NCI-H2107 treated with DMSO at 0.1 percent for 48 hours (cell line): ENCODE data around the gene MAPK4.

Source experiments
- DNase-seq: peaks from one replicate; lab custom pipeline; 2025; ENCODE audit not compliant: unreplicated experiment; lab: John Stamatoyannopoulos, UW

MAPK4 gene

DNA sequence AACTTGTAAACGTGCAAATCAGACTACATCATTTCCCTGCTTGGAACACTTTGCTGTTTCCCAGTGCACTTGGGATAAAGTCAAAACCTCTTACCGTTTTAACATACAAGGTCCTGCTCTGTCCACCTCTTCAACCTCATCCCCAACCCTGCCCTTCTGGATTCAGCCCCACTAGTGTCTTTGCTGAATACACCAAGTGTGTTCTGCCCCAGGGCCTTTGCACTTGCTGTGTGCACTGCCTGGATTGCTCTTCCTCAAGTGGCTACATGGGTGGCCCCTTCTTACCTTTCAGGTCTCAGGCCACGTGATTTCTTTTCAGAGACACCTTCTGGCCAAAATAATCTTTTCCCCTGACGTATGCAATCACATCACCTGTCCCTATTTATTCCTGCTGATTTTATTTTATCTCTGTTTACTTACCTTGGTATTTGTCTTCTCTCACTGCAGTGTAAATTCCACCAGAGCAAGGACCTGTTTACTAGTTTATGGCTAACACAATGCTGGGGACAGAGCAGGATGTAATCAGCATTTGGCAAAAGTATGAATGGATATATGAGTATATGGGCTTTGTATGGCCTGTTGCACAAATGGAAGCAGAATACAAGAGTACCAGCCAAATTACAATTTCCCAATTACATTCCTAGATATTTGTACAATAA is 63.9 kb downstream of the MAPK4 start:
- no peak for DNase-seq

DNA sequence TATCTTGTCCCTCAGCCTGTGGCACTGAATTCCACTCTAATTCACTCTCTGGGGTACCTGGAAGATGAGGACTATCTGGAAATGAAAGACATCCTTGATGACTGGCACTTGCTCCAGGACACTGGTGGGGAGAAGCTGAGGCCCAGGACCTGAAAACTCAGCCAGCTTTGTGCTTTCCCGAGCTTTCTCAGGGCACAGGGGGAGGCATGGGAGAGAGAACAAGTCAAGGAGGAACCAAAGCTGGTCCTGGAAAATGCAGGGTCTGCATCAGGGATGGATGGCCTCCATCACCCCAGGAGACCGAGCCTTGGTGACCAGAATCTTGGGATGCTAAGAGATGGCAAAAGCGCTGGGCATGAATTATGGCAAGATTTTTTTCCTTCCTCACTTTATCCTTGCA is 65.1 kb downstream of the MAPK4 start:
- DNase-seq: no peak

- no peak for DNase-seq
Observed at GRCh38 chr18:50626317-50626716, 66.4 kb downstream of the MAPK4 start.

- DNase-seq: no peak
Observed at GRCh38 chr18:50627594-50628532, 68.0 kb downstream of the MAPK4 start.

GRCh38 chr18:50628533-50628905 is 68.6 kb downstream of the MAPK4 start:
- DNase-seq: no peak

GRCh38 chr18:50629148-50629631 is 69.3 kb downstream of the MAPK4 start:
- DNase-seq: peak; percentile 98

GRCh38 chr18:50630895-50631294 is 71.0 kb downstream of the MAPK4 start:
- no peak for DNase-seq

GRCh38 chr18:50632895-50633515 is 73.1 kb downstream of the MAPK4 start:
- DNase-seq: no peak

DNA sequence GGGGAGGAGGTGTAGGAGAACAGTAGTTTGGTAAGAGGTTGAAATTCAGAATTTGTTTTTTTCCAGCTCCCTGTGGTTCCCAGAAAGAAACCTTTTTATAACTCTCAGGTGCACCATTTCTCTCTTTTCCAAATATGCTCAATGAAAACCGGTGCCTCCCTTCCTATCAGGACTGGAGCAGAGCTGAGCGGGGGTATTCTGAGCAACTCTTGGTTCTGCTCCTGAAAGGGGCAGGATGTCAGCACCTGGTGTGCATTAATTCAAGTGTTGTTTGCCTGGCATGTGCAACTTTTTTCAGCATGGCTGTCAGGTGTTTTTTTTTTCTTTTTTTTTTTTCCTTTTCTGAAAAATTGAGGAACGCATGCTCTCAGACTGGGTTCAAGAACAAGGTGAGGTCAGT is 74.1 kb downstream of the MAPK4 start:
- peak; percentile 30 for DNase-seq

DNA sequence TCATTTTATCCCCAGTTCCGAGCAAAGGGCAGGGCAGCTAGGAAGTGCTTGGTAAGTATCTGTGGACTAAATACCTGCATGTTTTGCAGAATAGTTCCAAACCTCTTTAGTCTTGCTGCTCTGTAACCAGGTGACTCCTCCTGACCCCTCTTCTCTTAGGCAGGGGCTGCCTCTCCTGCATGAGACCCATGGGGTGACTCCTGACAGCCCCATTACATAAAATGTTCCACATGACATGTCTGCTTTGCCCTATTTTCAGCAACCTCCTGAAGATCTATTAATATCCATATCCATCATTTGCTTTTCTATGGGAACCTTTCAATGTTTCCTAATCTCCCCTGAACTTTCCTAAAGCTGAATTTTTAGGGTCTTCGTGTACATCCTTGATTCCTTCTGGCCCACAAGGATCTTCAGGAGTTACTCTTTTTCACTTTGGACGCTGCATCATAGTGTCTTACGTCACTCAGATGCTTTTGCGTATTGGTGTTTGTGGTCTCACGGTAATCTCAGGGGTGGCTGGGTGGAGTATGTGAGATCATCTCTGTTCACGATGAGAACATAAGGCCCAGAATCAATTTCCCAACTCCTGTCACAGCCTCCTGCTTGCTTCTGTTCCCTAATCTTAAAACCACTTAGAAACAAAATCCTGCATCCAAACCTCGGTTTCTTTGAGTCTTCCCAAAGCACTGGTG is 76.6 kb downstream of the MAPK4 start:
- DNase-seq: no peak

DNA sequence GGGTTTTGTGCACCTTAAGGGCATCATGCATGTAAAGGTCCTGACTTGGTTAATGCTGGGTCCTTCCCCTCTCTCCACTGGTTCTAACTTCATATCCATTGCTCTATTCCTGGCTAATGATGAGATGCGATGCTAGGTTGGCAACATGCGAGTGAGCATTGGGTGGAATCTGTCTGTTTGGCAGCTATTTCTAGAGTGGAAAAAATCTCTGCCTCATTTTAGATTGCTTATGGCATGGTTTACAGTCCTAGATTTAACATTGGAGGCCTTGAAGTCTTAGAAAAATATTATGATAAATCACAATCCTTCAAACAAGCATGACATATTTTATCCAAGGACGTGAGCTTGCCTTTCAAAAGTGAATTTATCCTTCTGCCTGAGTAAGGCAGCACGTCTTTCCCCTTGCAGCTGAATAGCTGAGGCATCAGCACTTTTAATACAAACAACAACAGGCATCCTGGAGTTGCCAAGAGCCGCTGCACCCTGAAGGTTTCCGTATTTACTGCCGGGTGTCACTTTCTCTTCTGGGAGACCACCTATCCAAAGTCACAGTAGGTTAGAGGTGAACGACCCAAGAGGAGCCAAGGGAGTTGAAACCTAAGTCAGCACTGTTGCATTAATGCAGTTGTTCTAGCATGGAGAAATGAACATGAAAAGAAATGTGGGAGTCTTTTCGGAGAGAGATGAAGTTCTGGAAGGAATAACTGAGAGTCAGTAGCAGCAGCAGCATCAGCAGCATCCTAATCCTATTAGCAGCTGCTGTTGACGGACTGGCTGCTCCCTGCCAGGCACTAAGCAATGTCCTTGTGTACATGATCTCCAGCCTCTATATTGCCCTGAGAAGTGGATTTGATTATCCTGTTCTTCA is 78.4 kb downstream of the MAPK4 start:
- no peak for DNase-seq

DNA sequence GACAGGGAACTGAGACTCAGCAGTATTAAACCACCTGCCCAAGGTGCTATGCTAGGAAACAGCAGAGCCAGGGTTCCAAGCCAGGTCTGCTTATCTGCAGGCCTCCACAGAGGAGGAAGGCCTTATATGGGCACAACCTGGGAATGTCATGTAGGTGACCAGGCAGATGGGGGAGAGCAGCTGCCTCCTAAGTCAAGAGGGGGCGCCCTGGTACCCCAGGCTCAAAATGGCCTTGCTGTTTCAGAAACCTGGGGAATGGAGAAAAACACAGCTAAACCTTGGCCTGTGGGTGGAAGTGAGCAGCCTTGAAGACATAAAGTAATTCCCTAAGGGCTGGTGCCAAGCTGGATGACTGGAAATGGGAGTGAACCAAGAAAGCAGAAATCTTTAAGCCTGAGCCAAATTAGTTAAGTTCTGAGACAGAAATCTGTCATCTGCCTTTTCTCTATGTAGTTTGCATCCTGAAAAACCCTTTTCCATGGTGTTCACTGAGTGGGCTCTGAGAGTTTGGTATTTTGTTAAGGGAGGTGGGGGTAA is 79.1 kb downstream of the MAPK4 start:
- DNase-seq: peak; percentile 55

GRCh38 chr18:50639711-50640110 is 79.8 kb downstream of the MAPK4 start:
- no peak for DNase-seq

- no peak for DNase-seq
Observed at GRCh38 chr18:50642439-50642838, 82.6 kb downstream of the MAPK4 start.

GRCh38 chr18:50644146-50644545 is 84.3 kb downstream of the MAPK4 start:
- no peak for DNase-seq

DNA sequence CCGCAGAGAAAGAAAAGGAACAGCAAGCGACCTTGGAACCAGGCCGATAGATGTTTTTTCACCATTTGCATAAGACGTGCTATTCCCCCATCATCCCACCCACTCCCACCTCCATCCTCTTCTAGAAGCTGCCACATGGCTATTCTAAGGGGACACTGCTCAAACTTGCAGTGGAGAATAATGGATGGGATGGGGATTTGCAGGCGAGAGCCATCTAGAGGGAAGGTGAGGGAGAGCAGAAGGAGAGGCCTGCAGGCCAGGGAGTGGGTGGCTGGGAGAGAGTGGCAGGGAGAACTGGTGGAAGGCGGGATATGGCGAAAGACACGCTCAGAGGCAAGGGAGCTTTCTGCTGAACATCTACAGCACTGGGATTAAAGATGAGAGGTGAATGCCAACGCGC is 84.9 kb downstream of the MAPK4 start:
- no peak for DNase-seq

- no peak for DNase-seq
Observed at GRCh38 chr18:50647237-50647636, 87.3 kb downstream of the MAPK4 start.

DNA sequence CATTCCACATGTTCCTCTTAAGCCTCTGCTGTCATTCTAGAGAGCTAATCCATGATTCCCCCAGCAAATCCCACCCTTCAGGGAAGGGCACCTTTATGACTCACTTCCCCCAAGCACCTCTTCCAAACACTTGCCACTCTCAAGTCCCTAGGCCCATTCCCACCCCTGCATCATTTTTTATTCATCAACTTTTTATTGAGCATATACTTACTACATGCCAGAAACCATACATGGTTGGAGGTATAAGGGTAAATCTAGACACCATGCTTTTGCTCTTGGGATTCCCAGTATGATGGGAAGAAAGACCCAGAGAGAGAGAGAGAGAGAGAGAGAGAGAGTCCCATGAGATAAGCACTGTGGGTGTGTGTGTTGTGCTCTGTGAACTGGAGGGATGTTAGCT is 87.9 kb downstream of the MAPK4 start:
- DNase-seq: no peak

DNA sequence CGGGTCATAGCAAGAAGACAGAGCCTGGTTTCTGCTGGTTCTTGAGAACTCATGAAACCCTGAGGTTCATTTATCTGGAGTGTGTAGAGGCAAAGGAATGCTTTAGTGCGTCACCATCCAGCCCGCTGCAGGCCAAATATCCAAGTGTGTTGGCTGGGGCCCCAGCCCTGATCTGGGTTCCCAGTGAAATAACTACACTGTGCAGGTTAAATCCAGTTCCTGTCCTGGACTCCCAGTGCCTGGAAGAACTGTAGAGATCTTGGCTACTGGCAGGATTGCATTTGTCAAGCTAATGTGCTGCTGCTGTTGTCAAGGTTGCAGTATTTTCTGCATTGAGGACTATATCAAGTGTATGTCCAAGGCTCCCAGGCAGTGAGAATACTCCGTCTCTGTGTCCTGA is 89.9 kb downstream of the MAPK4 start:
- no peak for DNase-seq

DNA sequence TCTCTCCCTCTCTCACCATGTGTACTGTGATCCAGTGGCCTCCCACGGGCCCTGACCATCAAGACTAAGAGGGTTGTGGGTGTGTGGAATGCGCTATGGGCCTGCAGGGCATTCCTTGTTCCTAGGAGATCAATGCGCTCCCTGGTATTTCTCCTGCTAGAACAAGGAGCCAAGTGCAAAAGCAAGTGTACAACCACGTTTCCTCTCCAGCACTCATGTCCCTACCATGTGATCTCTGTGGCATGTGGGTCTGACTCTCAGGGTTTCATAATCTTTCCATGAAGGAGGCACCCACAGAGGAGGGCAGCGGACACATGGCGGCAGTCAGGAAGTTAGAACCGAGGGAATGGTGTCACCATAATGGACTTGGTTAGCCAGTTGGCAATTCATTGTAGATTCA is 91.4 kb downstream of the MAPK4 start:
- DNase-seq: no peak
